ENCODE data around the gene ECEL1. TPM values are rescaled to one million over a fixed set of nuclear protein-coding genes. Genes with fewer than 3 reads are reported as not detected.

ECEL1 gene
- total RNA-seq, 1 donor from 2014 or later = not detected

DNA sequence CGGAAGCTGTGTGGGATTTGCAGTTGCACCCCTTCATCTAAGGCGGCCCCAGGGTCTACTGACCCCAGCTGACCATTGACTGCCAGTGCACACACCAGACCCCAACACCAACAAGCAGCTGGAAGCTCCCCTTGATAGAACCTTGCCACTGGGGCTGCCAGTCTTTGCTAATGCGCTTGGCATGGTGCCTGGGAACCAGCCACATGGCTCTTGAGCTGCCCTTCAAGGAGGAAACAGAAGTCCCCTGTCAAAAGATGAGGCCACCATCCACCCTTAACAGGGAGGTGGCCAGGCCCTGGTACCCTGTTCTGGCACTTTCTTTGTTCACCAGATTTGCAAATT is 23.1 kb downstream of the ECEL1 start:
- Histone ChIP-seq H3K27me3 (ENCODE audit: control insufficient read depth, insufficient read depth, low read length) (peaks cover 5% of the 10 kb centered on the region), H3K36me3 (ENCODE audit: control insufficient read depth, insufficient read depth, low read length) (no peaks in the 10 kb centered on the region), H3K4me3 (ENCODE audit: low read depth, low read length) (no peak overlapping the region)
- TF ChIP-seq, protein P1, sequence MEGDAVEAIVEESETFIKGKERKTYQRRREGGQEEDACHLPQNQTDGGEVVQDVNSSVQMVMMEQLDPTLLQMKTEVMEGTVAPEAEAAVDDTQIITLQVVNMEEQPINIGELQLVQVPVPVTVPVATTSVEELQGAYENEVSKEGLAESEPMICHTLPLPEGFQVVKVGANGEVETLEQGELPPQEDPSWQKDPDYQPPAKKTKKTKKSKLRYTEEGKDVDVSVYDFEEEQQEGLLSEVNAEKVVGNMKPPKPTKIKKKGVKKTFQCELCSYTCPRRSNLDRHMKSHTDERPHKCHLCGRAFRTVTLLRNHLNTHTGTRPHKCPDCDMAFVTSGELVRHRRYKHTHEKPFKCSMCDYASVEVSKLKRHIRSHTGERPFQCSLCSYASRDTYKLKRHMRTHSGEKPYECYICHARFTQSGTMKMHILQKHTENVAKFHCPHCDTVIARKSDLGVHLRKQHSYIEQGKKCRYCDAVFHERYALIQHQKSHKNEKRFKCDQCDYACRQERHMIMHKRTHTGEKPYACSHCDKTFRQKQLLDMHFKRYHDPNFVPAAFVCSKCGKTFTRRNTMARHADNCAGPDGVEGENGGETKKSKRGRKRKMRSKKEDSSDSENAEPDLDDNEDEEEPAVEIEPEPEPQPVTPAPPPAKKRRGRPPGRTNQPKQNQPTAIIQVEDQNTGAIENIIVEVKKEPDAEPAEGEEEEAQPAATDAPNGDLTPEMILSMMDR (IDR thresholded peaks at IDR 0.05; ENCODE audit: insufficient read depth, low read length, severe bottlenecking) = no peak
- DNase-seq (ENCODE audit: low read depth) (no peak), FAIRE-seq (no peak)

DNA sequence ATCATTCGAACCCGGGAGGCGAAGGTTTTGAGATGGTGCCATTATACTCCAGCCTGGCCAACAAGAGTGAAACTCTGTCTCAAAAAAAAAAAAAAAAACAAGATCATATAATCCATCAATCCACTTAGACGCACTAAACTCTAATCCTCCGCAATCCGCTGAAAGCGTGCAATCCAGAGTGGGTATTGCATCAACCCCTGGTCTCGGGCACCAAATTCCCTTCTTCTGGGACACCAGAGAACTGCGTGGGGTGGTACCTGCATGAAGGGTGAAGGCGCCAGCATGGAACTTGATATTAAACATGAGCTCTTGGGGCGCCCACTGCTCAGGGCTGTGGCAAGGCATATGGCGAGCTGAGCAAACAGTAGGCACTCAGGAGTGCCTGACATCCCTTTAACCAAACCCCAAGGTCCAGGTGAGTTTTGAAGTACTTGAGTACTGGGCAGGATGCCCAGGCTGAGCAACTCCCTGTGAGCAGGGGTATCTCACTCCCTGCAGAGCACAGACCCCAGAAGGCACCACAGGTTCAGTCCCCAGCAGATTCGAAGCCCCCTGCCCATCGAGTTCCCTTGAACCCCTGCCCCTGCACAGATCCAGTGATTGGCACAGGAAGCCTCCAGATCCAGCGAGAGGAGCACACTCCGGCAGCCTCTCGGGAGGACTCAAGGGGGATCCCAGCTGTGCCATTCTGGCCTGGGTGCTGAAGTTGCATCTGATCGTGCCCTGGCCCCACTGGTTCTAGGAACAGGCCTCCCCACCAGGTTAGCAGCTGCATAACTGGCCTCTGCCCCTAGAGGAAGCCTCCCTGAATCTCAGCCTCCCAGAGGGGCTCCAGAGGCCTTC is 23.7 kb downstream of the ECEL1 start:
- TF ChIP-seq, protein P1 (IDR thresholded peaks at IDR 0.05; ENCODE audit: insufficient read depth, low read length, severe bottlenecking) = no peak
- Histone ChIP-seq H3K4me3 (ENCODE audit: low read depth, low read length) (no peak overlapping the region), H3K36me3 (ENCODE audit: control insufficient read depth, insufficient read depth, low read length) (no peaks in the 10 kb centered on the region), H3K27me3 (ENCODE audit: control insufficient read depth, insufficient read depth, low read length) (peaks cover 5% of the 10 kb centered on the region)
- FAIRE-seq (no peak), DNase-seq (ENCODE audit: low read depth) (no peak)

DNA sequence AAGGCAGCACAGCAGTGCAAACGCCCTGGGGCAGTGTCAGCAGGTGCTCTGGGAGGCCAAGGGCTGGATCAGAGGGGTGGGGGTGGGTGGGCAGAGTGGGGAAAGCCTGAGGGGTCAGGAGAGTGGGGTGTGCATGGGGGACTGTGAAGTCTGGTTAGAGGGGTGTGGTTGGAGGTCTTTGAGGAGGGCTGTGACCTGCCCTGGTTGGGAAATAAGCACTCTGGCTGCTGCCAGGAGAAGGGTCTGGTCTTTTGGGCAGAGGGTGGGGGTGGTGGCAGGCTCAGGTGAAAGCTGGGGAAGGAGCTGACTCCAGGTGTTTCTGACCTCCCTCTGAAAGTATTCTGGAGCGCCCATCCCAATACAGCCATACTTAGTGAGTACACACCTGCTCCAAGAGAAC is 27.5 kb downstream of the ECEL1 start:
- TF ChIP-seq, protein P1 (IDR thresholded peaks at IDR 0.05; ENCODE audit: insufficient read depth, low read length, severe bottlenecking) = no peak
- no peak for FAIRE-seq
- Histone ChIP-seq H3K36me3 (ENCODE audit: control insufficient read depth, insufficient read depth, low read length) (no peaks in the 10 kb centered on the region), H3K4me3 (ENCODE audit: low read depth, low read length) (no peak overlapping the region), H3K27me3 (ENCODE audit: control insufficient read depth, insufficient read depth, low read length) (peaks cover 5% of the 10 kb centered on the region)
- no peak for DNase-seq (ENCODE audit: low read depth)

DNA sequence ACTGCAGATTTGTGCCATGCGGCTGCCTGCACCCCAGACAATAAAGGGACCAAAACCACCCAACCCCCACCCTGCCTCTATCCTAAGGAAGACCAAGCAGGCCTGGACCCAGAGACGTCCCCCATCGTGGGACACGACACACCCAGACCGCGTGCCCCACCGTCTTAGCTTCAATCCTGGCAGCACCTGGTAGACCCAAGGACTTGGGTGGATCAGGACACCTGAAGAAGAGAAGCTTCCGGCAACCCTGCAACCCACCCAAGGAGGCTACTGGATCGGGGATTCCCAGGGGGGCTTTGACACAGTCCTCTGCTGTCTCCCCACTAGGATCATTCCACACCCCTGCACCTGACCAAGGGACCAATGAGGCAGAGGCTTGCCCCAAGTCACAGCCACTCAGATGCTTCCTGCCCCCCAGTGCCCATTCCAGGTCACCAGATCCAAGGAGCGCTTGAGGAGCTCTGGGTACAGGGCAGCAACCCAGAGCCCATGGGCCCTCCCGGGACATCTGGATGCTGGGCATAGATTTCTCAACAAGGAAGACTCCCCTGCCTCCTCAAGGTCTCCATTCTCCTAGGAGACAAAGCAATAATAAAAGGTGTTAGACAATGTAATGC is 28.1 kb downstream of the ECEL1 start:
- TF ChIP-seq, protein P1 (IDR thresholded peaks at IDR 0.05; ENCODE audit: insufficient read depth, low read length, severe bottlenecking) = no peak
- no peaks in the 10 kb centered on the region for H3K36me3 ChIP-seq (ENCODE audit: control insufficient read depth, insufficient read depth, low read length)
- DNase-seq (ENCODE audit: low read depth) (no peak), FAIRE-seq (no peak)
- H3K27me3 ChIP-seq (ENCODE audit: control insufficient read depth, insufficient read depth, low read length) = peaks cover 5% of the 10 kb centered on the region
- H3K4me3 ChIP-seq (ENCODE audit: low read depth, low read length) = no peak overlapping the region

DNA sequence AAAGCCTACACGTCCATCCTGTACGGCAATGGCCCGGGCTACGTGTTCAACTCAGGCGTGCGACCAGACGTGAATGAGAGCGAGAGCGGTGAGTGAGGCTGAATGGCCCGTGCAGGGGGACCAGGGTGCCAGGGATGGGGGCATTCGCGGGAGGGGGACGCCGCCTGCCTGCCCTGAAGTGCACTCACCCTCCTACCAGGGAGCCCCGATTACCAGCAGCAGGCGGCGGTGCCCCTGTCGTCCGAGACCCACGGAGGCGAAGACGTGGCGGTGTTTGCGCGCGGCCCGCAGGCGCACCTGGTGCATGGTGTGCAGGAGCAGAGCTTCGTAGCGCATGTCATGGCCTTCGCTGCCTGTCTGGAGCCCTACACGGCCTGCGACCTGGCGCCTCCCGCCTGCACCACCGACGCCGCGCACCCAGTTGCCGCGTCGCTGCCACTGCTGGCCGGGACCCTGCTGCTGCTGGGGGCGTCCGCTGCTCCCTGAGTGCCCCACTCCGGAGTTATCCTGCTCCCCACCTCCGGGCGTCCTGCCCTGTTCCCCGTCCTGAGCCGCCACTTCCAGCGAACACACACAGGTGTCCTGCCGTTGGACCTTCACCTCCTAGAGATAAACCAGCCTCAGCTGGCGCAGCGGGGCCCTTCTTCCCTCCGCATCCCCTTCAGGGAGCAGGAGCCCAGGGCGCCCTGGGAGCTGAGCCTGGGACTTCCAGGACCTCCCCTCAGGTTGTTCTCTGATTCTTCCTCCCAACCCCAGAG is 28.8 kb downstream of the ECEL1 start:
- peaks cover 2% of the 10 kb centered on the region for H3K27me3 ChIP-seq (ENCODE audit: control insufficient read depth, insufficient read depth, low read length)
- DNase-seq (ENCODE audit: low read depth) (no peak), FAIRE-seq (no peak)
- TF ChIP-seq, protein P1 (IDR thresholded peaks at IDR 0.05; ENCODE audit: insufficient read depth, low read length, severe bottlenecking) = no peak
- H3K4me3 ChIP-seq (ENCODE audit: low read depth, low read length) = no peak overlapping the region
- H3K36me3 ChIP-seq (ENCODE audit: control insufficient read depth, insufficient read depth, low read length) = no peaks in the 10 kb centered on the region

All from bronchial epithelial cell (primary cell).